ENCODE data around the gene ARHGAP36.

The ARHGAP36 gene

DNA sequence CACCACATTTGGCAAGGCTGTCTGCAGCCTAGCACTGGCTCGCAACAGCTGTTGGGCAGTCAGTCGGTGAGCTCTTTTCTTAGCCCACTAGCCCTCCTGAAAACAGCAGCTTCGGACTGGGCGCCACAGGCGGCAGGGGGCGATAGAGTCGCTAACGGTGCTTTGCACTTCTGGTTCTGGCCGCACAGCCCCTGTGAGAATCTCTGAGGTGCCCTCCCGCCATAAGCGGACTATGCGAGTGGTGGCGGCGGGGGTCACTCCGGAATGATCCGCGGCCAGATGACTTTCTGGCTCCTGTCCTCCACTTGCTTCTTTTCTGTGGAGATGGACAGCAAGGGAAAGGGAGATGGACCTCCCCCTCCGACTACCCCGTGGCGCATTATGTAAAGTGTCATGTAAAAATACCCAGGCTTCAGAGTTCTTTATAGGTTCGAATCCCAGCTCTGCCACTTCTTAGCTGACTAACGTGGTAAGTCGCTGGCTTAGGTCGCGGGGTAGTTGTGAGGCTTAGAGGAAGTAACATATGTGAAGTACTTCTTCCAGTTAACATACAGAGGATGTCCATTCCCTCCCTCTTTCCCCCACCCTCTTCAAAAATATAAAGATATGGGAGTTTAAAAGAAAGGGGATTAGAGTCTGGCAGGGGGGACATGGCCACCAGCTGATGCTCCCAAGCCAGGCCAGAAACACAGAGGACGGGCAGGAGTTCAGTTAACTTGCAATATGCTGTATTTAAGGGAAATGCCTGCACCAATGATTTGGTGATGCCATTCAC, 11.0 kb downstream of the ARHGAP36 start:
- DNase-seq (ENCODE audit: low read depth in 2 of 3, low spot score in 1 of 3) = peak in 1 of 3 donors; percentile 5

DNA sequence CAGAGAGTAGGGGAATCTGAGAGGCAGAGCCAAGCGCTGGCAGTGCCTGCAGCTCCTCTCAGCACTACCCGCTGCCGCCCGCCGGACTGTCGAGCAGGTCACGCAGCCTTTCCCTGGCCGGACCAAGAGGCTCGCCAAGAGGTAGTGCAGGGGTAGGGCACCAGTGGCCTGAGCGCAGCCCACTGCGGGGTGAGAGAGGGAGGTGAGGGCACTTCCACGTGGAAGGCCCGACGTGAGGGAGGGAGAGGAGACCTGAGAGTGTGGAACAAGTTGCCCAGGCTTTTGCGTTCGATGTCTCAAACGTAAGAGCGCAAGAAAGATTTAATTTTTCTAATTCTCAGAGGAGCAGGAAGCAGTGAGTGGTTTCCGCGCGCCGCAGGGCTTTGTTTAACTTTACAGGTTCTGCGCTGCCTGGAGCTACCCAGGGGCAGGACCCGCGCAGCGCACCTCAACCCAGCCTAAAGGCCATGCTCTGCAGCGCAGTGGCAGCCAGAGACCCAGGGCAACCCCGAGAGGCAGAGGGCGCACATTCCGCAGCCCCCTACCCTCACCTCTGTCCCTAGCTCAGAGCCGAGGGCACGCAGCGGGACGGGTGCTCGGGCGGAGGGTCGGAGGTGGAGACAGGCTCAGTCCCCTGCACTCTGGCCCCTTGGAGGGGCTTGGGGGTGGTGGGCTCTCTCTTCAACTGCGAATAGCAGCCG, 14.9 kb downstream of the ARHGAP36 start:
- DNase-seq (ENCODE audit: low read depth in 2 of 3, low spot score in 1 of 3) = no peak

DNA sequence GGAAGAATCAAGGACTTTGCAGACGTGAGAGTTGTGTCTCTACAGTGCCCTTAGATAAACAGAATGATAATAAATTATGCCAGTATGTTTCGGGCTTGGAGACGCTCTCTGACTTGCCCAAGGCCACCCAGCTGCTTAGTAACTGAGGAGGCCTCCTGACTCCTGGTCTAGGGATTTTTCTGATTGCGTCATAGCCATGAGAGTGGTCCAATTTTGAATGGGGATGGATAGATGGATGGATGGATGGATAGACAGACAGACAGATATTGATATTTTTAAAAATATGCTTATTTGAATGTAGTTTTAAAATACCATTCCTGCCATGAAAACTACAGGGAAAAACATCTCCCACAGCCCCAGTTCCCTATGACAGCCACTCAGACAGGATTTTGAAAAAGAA, 15.5 kb downstream of the ARHGAP36 start:
- DNase-seq (ENCODE audit: low read depth in 2 of 3, low spot score in 1 of 3) = no peak

DNA sequence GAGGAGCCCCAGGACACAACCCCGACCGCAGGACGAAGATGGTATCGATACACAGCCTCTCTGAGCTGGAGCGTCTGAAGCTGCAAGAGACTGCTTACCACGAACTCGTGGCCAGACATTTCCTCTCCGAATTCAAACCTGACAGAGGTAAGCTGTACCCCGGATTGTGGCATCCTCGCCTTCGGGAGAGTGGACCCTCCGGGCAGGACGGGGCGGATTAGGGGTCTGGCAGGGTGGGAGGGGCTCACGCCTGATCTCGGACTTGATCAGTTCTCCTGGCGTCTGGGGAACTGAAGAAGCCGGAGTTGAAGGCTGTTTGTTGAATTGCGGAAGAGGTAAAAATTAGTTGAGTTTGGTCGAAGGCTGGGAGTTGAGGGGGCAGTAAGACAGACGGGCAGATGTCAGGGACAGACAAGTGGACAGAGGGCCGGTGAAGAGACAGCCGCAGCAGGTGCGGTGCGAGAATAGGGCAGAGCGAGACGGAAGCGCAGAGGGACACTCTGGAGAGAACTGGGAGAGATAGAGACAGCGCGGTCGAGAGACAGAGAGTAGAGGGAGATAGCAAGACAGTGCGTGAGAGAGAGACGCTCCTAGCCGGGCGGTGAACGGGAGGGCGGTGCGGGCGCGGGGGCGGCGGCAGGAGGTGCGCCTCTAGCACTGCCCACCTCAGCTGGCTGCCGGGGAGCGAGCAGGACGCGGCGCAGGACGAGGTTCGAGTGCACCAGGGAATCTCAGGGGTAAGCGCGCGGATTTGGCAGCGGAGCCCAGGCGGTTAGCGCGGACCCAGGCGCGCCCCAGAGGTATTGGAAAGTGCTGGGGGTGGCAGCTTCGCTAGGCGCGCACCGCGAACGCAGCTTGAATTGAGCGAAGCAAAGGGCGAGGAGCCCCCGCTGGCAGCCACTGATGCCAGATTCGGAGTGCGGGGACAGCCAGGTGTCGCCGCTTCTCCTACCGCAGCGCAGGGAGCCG, 23.9 kb downstream of the ARHGAP36 start:
- DNase-seq (ENCODE audit: low read depth in 2 of 3, low spot score in 1 of 3) = no peak

DNA sequence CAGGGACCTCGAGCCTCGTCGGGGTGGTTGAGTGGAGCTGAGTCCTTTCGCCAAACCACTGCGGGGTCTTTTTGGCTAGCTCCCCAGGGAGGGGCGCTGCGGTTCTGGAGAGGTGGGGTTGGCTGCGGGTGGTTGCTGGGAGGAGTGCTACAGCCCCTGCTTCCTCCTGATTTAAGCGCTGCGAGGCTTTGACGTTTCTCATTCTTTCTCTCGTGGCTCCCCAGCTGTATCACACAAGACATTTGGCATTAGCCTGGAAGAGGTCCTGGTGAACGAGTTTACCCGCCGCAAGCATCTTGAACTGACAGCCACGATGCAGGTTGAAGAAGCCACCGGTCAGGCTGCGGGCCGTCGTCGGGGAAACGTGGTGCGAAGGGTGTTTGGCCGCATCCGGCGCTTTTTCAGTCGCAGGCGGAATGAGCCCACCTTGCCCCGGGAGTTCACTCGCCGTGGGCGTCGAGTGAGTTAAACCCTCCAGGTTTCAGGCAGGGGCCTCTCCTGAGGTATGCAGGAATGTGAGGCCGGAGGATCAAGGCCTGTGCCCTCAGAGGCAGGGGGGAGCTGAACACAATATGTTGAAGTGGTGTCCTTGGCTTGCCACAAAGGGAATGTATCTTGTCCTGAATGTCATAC, 25.5 kb downstream of the ARHGAP36 start:
- DNase-seq (ENCODE audit: low read depth in 2 of 3, low spot score in 1 of 3) = no peak

DNA sequence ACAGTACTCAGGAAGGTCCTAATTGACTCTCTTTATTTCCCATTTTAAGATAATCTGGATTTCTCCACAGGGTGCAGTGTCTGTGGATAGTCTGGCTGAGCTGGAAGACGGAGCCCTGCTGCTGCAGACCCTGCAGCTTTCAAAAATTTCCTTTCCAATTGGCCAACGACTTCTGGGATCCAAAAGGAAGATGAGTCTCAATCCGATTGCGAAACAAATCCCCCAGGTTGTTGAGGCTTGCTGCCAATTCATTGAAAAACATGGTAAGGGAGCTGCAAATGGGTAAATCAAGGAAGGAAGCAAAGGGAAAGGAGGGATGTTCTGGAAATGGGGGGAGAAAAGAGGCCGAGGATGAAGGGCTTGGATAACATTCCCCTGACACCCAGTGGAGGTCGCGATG, 26.0 kb downstream of the ARHGAP36 start:
- DNase-seq (ENCODE audit: low read depth in 2 of 3, low spot score in 1 of 3) = no peak

DNA sequence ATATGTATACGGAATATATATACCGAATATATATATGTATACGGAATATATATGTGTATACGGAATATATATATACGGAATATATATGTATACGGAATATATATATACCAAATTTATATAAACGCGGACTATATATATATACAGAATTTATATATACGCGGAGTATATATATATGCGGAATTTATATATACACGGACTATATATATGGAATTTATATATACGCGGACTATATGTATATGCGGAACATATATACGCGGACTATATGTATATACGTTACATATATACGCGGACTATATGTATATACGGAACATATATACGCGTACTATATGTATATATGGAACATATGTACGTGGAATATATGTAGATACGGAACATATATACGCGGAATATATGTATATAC, 78.6 kb downstream of the ARHGAP36 start:
- no peak for DNase-seq (ENCODE audit: low read depth in 2 of 3, low spot score in 1 of 3)

DNA sequence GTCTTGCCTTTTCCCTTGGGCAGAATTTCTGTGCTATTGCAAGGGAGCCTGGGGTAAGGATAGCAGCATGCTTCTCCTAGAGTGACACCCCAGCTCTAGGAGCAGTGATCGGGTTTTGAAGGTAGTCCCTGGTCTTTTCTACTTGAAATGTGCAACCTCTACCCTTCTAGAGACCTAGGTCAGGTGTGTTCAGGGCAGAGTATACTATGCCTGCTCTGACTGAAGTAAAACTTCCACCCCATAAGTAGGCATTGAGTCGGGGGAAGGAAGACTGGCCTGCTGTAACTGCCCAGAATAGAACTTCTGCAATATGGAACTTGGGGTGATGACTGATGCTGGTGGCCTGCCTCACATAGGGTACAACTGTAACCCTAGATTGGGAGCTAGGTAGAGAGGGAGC, 80.9 kb downstream of the ARHGAP36 start:
- no peak for DNase-seq (ENCODE audit: low read depth in 2 of 3, low spot score in 1 of 3)
